GM23248 (cell line): ENCODE data around the gene HECTD4.

Experiments used
- EZH2 ChIP-seq: fragments of 200-600 bp; sonication (generic); IDR thresholded peaks from 2 replicates; pipeline ENCODE4 v1.6.1; 2018; ENCODE audit warnings: antibody characterized with exemption, mild to moderate bottlenecking; ENCODE audit not compliant: insufficient read depth, poor library complexity, severe bottlenecking
- EZH2phosphoT487 ChIP-seq: fragments of 200-600 bp; sonication (generic); IDR thresholded peaks from 2 replicates; pipeline ENCODE4 v1.6.1; 2018; ENCODE audit warnings: antibody characterized with exemption, moderate library complexity, mild to moderate bottlenecking, low read depth; ENCODE audit not compliant: insufficient read depth

GRCh38 chr12:112243255-112244110 lies 138.7 kb downstream of the HECTD4 start:
- no peak for TF ChIP-seq EZH2
- TF ChIP-seq EZH2phosphoT487, result no peak
